Keratinocyte (primary cell): ENCODE data around the gene PRKCA. TPM values are rescaled to one million over a fixed set of nuclear protein-coding genes. Genes with fewer than 3 reads are reported as not detected.

Experiments
- DNase-seq: peaks from one replicate; pipeline ENCODE4 v3.0.0-alpha.2; 2011; ENCODE audit warnings: low read depth, missing footprints, low spot score
- FAIRE-seq: peaks from 2 replicates; lab custom pipeline; 2011; peaks lifted over from hg19 to GRCh38; lab: Jason Lieb, UNC
- H2AFZ ChIP-seq: 2 replicates; pipeline ENCODE4 v1.6.0; 2012; ENCODE audit warnings: low read length, control low read depth, inconsistent platforms; ENCODE audit not compliant: control insufficient read depth
- H3K27ac ChIP-seq: 2 replicates; pipeline ENCODE4 v1.5.1; 2011; ENCODE audit warnings: low read length; ENCODE audit not compliant: control insufficient read depth, insufficient read depth
- H3K27me3 ChIP-seq: 3 replicates; pipeline ENCODE4 v1.6.0; 2011; ENCODE audit warnings: low read length; ENCODE audit not compliant: control insufficient read depth, insufficient read depth; ENCODE audit errors: extremely low read depth
- H3K36me3 ChIP-seq, 2 experiments: 2 replicates in 1 of 2; 3 replicates in 1 of 2; pipeline ENCODE4 v1.5.1; 2011; ENCODE audit warnings: low read length in 2 of 2, mild to moderate bottlenecking in 1 of 2; ENCODE audit not compliant: control insufficient read depth in 2 of 2, insufficient read depth in 2 of 2; ENCODE audit errors: extremely low read depth in 1 of 2
- H3K4me1 ChIP-seq: 3 replicates; pipeline ENCODE4 v1.5.1; 2011; ENCODE audit warnings: low read length; ENCODE audit not compliant: control insufficient read depth, insufficient read depth; ENCODE audit errors: extremely low read depth
- H3K4me2 ChIP-seq: 3 replicates; pipeline ENCODE4 v1.6.0; 2011; ENCODE audit warnings: low read depth, low read length; ENCODE audit not compliant: control insufficient read depth, insufficient read depth; ENCODE audit errors: extremely low read depth
- H3K4me3 ChIP-seq, 3 experiments: fragments of 200-600 bp in 1 of 3; sonication (generic) in 1 of 3; 2 replicates in 2 of 3; 3 replicates in 1 of 3; pipeline ENCODE4 v1.5.1; 2011 to 2016; ENCODE audit warnings: low read length in 3 of 3, mild to moderate bottlenecking in 3 of 3, control low read depth in 2 of 3, inconsistent platforms in 1 of 3, low read depth in 1 of 3, mixed read lengths in 1 of 3, mixed run types in 1 of 3, moderate library complexity in 1 of 3; ENCODE audit not compliant: control insufficient read depth in 2 of 3, insufficient read depth in 2 of 3; ENCODE audit errors: extremely low read depth in 1 of 3
- H3K79me2 ChIP-seq: 2 replicates; pipeline ENCODE4 v1.6.0; 2012; ENCODE audit warnings: low read length; ENCODE audit not compliant: control insufficient read depth, insufficient read depth
- H3K9ac ChIP-seq: 3 replicates; pipeline ENCODE4 v1.6.0; 2011; ENCODE audit warnings: low read length; ENCODE audit not compliant: control insufficient read depth, insufficient read depth; ENCODE audit errors: extremely low read depth
- H3K9me1 ChIP-seq: 3 replicates; pipeline ENCODE4 v1.6.0; 2011; ENCODE audit warnings: low read length; ENCODE audit not compliant: control insufficient read depth, insufficient read depth; ENCODE audit errors: extremely low read depth
- H3K9me3 ChIP-seq: 2 replicates; pipeline ENCODE4 v1.5.1; 2012; ENCODE audit warnings: low read depth, low read length; ENCODE audit not compliant: control insufficient read depth
- H4K20me1 ChIP-seq: 3 replicates; pipeline ENCODE4 v1.6.0; 2011; ENCODE audit warnings: low read length; ENCODE audit not compliant: control insufficient read depth, insufficient read depth; ENCODE audit errors: extremely low read depth
- CTCF ChIP-seq, 3 experiments: IDR thresholded peaks in 1 of 3; conservative IDR thresholded peaks in 1 of 3; optimal IDR thresholded peaks in 1 of 3; 2 replicates in 2 of 3; 3 replicates in 1 of 3; pipeline versions ENCODE3 to v1.5.1; 2011; ENCODE audit warnings: low read length in 3 of 3, mild to moderate bottlenecking in 3 of 3, moderate library complexity in 2 of 3, control low read depth in 1 of 3, inconsistent platforms in 1 of 3; ENCODE audit not compliant: insufficient read depth in 2 of 3; ENCODE audit errors: extremely low read depth in 1 of 3
- EZH2 ChIP-seq: IDR thresholded peaks from one replicate; pipeline ENCODE4 v1.6.1; 2012; ENCODE audit warnings: inconsistent platforms, mild to moderate bottlenecking, low read length, moderate library complexity
- dilution Hi-C: fragments of 300-500 bp; cut with MboI; formaldehyde crosslinking; loops from one replicate; pipeline ENCODE4 v1.7.0; 2020; ENCODE audit warnings: low sequenced_read_pairs; ENCODE audit not compliant: extremely low pct_ligation_motif_present
- polyA plus RNA-seq, 5 experiments: library from polyadenylated mRNA; depleted of rRNA in 3 of 5; stranded (reverse) in 3 of 5; stranded (forward) in 1 of 5; unstranded in 1 of 5; fragments of >200 nt; gene quantifications; 1 replicate in 1 of 5; 2 replicates in 3 of 5; 3 replicates in 1 of 5; pipeline versions ENCODE4 v1.2.1 to v1.2.3, GENCODE V29; 2011 to 2012; ENCODE audit warnings: missing spikeins in 2 of 5, low read depth in 1 of 5, low replicate concordance in 1 of 5

The PRKCA gene
- polyA plus RNA-seq, 1 donor (not counting 4 experiments of a cell fraction or from before 2014, with no cell fraction given): 3.6 TPM

GRCh38 chr17:66526827-66527226 lies 224.4 kb downstream of the PRKCA start:
- Histone ChIP-seq H3K4me2 (no peak overlapping the region), H3K4me3 (no peak overlapping the region), H3K9me3 (no peaks in the 10 kb centered on the region), H3K36me3 (no peaks in the 10 kb centered on the region), H3K9ac (no peak overlapping the region), H3K79me2 (no peaks in the 10 kb centered on the region), H3K27ac (no peak overlapping the region), H3K27me3 (no peaks in the 10 kb centered on the region), H4K20me1 (no peaks in the 10 kb centered on the region), H3K9me1 (no peaks in the 10 kb centered on the region), H3K4me1 (peaks cover 6% of the 10 kb centered on the region), H2AFZ (no peak overlapping the region)
- dilution Hi-C loops: no loop called here
- TF ChIP-seq CTCF (optimal IDR thresholded peaks at IDR 0.05 in 1 of 3, IDR thresholded peaks at IDR 0.05 in 1 of 3, conservative IDR thresholded peaks at IDR 0.05 in 1 of 3; ENCODE audit: extremely low read depth in 1 of 3, insufficient read depth in 2 of 3, low read length in 3 of 3): no peak
- DNase-seq (no peak), FAIRE-seq (no peak)

GRCh38 chr17:66527335-66527734 lies 224.9 kb downstream of the PRKCA start:
- DNase-seq (no peak), FAIRE-seq (no peak)
- Histone ChIP-seq H3K4me2 (no peak overlapping the region), H3K9me1 (no peaks in the 10 kb centered on the region), H3K4me1 (peaks cover 7% of the 10 kb centered on the region), H3K79me2 (no peaks in the 10 kb centered on the region), H4K20me1 (no peaks in the 10 kb centered on the region), H3K9ac (no peak overlapping the region), H3K9me3 (no peaks in the 10 kb centered on the region), H3K27ac (no peak overlapping the region), H3K27me3 (no peaks in the 10 kb centered on the region), H3K36me3 (no peaks in the 10 kb centered on the region), H2AFZ (no peak overlapping the region), H3K4me3 (no peak overlapping the region)
- dilution Hi-C loops: no loop called here
- TF ChIP-seq CTCF (optimal IDR thresholded peaks at IDR 0.05 in 1 of 3, IDR thresholded peaks at IDR 0.05 in 1 of 3, conservative IDR thresholded peaks at IDR 0.05 in 1 of 3; ENCODE audit: extremely low read depth in 1 of 3, insufficient read depth in 2 of 3, low read length in 3 of 3) (no peak), EZH2 (no peak)
